Measurements from ENCODE around the gene TMEM176B. TPM values are rescaled to one million over a fixed set of nuclear protein-coding genes. Genes with fewer than 3 reads are reported as not detected.

Gene TMEM176B
- total and polyA plus RNA-seq, 8 donors: 6.1 to 57.2 (median 15.5) TPM

DNA sequence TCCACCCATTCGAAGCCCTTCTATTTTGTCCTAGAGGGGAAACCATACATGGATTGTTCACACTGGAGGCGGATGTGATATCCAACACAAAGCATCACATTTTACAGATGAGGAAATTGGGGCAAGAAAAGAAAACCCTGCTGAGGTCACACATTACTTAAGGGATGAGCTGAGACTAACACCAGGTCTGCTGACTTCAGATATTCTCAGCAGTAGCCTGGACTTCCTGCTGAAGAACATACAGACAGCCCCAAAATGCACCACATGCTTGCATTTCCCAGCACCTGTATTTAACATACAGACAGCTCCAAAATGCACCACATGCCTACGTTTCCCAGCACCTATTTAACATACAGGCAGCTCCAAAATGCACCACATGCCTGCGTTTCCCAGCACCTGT, 51.8 kb downstream of the TMEM176B start:
- Histone ChIP-seq H3K27ac (no peak overlapping the region), H3K9me3 (no peaks in the 10 kb centered on the region), H3K27me3 (no peaks in the 10 kb centered on the region), H3K4me1 (peaks cover 0 to 17% of the 10 kb centered on the region in 2 donors), H3K4me3 (no peak overlapping the region), H3K36me3 (peaks cover 0 to 15% of the 10 kb centered on the region in 2 donors)
- no peak for ATAC-seq
- intact Hi-C loops (cut with DNase I): no loop called here
- no peak for DNase-seq
- TF ChIP-seq, protein P1, sequence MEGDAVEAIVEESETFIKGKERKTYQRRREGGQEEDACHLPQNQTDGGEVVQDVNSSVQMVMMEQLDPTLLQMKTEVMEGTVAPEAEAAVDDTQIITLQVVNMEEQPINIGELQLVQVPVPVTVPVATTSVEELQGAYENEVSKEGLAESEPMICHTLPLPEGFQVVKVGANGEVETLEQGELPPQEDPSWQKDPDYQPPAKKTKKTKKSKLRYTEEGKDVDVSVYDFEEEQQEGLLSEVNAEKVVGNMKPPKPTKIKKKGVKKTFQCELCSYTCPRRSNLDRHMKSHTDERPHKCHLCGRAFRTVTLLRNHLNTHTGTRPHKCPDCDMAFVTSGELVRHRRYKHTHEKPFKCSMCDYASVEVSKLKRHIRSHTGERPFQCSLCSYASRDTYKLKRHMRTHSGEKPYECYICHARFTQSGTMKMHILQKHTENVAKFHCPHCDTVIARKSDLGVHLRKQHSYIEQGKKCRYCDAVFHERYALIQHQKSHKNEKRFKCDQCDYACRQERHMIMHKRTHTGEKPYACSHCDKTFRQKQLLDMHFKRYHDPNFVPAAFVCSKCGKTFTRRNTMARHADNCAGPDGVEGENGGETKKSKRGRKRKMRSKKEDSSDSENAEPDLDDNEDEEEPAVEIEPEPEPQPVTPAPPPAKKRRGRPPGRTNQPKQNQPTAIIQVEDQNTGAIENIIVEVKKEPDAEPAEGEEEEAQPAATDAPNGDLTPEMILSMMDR (IDR thresholded peaks at IDR 0.05): no peak

DNA sequence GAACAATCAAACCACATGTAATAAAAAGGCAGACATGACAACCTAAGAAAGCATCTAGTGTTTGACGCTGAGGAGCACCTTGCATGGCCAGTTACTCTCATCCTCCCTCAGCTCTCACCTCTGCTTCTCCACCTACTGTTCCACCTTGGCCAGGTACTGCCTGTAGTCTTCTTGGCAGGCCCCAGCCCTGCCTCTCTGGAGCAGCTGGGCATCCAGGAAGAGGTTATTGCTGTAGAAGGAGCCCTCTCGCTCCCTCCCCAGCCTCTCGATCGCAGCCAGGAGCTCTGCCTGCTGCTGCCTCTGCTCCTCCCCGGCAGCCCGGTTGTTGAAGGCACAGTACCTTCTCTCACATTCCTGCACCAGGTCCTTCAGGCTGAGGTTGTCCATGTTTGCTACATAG, 53.2 kb downstream of the TMEM176B start:
- no peak for ATAC-seq
- intact Hi-C loops (cut with DNase I): no loop called here
- TF ChIP-seq, protein P1 (IDR thresholded peaks at IDR 0.05): no peak

DNA sequence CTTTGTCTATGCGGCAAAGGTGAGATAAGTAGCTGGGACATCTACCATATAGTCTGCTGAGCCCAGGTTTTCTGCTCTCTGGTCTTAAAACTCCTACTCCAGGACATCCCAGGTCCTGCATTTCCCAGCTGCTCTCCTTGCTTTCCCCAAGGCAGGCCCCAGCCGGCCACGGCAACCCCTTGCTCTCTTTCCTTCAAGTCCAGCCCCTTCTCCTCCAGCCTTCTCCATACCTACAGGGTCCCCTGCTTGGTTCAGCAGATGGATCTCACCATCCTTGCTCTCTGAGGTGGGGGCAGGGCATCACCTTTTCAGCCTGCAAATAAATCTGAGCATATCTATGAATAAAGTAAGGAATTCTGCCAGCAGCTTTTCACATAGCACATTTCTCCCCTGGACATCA, 54.3 kb downstream of the TMEM176B start:
- Histone ChIP-seq H3K36me3 (peaks cover 0 to 40% of the 10 kb centered on the region in 2 donors), H3K27ac (peak overlapping the region in 1 of 2 donors; percentile 7), H3K27me3 (no peaks in the 10 kb centered on the region), H3K4me1 (peaks cover 0 to 33% of the 10 kb centered on the region in 2 donors), H3K9me3 (no peaks in the 10 kb centered on the region), H3K4me3 (no peak overlapping the region)
- ATAC-seq (no peak), DNase-seq (peak in 1 of 4 donors; percentile 78)
- TF ChIP-seq, protein P1 (IDR thresholded peaks at IDR 0.05): no peak
- intact Hi-C loops (cut with DNase I): no loop called here

More for the DNA sequence above, 53.2 kb downstream of the TMEM176B start:
- Histone ChIP-seq H3K27ac (no peak overlapping the region), H3K9me3 (no peaks in the 10 kb centered on the region), H3K4me3 (no peak overlapping the region), H3K4me1 (peaks cover 0 to 26% of the 10 kb centered on the region in 2 donors), H3K27me3 (no peaks in the 10 kb centered on the region), H3K36me3 (peaks cover 0 to 29% of the 10 kb centered on the region in 2 donors)
- no peak for DNase-seq

DNA sequence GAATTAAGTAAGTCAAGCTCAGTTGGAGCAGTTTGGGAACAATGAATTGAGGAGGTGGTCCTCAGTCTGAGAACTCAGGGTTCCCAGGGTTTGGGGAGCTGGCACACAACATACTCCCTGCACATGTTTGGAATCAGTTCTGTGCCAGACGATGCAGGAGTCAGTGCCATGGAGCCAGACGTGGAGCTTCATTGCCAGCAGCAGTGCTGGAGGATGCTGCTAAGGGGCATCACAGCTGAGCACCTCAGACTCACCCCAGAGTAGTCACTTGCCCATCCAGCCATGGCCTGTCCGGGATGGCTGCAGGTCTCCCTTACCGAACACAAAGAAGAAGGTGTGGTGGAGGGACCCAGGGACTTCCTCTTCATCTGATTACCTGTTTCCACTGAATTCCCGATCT, 55.1 kb downstream of the TMEM176B start:
- DNase-seq (no peak), ATAC-seq (no peak)
- intact Hi-C loops (cut with DNase I): no loop called here
- Histone ChIP-seq H3K27ac (peak overlapping the region in 1 of 2 donors; percentile 7), H3K4me1 (peaks cover 0 to 40% of the 10 kb centered on the region in 2 donors), H3K9me3 (no peaks in the 10 kb centered on the region), H3K36me3 (peaks cover 0 to 48% of the 10 kb centered on the region in 2 donors), H3K27me3 (no peaks in the 10 kb centered on the region), H3K4me3 (no peak overlapping the region)
- TF ChIP-seq, protein P1 (IDR thresholded peaks at IDR 0.05): no peak

DNA sequence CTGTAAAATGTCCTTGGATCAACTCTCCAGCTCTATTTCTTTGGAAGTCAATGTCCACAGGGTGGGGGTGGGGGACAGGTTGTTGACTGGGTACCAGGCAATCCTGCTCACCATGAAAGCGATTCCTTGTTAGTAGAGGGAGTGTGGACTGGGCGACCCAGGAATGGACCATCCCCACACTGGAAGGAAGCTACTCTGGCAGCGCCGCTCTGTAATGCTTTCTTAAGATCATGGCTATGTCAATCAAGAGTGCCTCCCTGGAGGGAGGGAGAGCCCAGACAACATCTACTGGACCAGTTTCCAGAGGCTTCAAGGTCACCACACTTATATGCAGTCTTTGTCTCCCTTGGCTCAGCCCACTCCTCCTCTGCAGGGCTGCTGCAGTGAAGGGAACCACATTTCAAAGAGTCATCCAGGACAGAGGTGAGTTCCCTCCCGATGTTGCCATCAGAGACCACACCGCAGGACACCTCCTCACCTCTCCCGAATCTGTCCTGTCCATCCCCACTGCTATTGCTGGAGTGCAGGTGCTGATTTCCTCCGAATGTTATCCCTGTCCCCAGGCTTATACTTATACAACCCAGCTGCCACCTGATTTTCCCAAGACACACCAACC, 56.0 kb downstream of the TMEM176B start:
- no peak overlapping the region for H3K27ac ChIP-seq
- peaks cover 0 to 49% of the 10 kb centered on the region in 2 donors for H3K4me1 ChIP-seq
- ATAC-seq: no peak
- intact Hi-C loops (cut with DNase I): no loop called here
- H3K9me3 ChIP-seq: no peaks in the 10 kb centered on the region
- peaks cover 0 to 48% of the 10 kb centered on the region in 2 donors for H3K36me3 ChIP-seq
- TF ChIP-seq, protein P1 (IDR thresholded peaks at IDR 0.05): no peak
- DNase-seq: no peak
- H3K4me3 ChIP-seq: peak overlapping the region in 1 of 2 donors; percentile 63
- H3K27me3 ChIP-seq: no peaks in the 10 kb centered on the region

Measured in left lung (tissue), 10 donors.